OCI-LY1 (cell line): Measurements from ENCODE around the gene FRRS1.

Experiments
- CTCF ChIP-seq: fragments of 200-600 bp; sonication (generic), shearing (Covaris generic); IDR thresholded peaks from 2 replicates; pipeline ENCODE4 v1.5.1; 2017; ENCODE audit warnings: mild to moderate bottlenecking, antibody characterized with exemption, low read length, moderate library complexity, mixed read lengths
- EZH2 ChIP-seq: fragments of 200-600 bp; sonication (generic), shearing (Covaris generic); IDR thresholded peaks from 2 replicates; pipeline ENCODE4 v1.8.0; 2017; ENCODE audit warnings: borderline replicate concordance, mixed run types, mild to moderate bottlenecking, antibody characterized with exemption, low read length, moderate library complexity, mixed read lengths

- TF ChIP-seq CTCF (no peak), EZH2 (no peak)
Observed at GRCh38 chr1:99766378-99766800, at the start of gene FRRS1.
